HepG2 (cell line): ENCODE results near the gene CYB5D1. TPM values are rescaled to one million over a fixed set of nuclear protein-coding genes. Genes with fewer than 3 reads are reported as not detected.
A peak's percentile ranks its signal among the peaks of the same experiment; 100 is the strongest.

ENCODE experiments used
- CBX5 ChIP-seq: sonication (generic); formaldehyde crosslinking; IDR thresholded peaks from 2 replicates; pipeline ENCODE4 v1.4.0; 2020; ENCODE audit warnings: missing genetic modification reagents, borderline replicate concordance
- DNMT3B ChIP-seq: conservative IDR thresholded peaks from 2 replicates; pipeline ENCODE4 v1.6.1; 2016; ENCODE audit warnings: missing biosample characterization, control low read depth
- MTF1 ChIP-seq: sonication (generic); formaldehyde crosslinking; IDR thresholded peaks from 2 replicates; pipeline ENCODE4 v1.5.0; 2020; ENCODE audit warnings: missing genetic modification reagents
- NR3C1 ChIP-seq: sonication (generic); formaldehyde crosslinking; IDR thresholded peaks from 2 replicates; pipeline ENCODE4 v1.4.0; 2020; ENCODE audit warnings: missing genetic modification reagents
- RFX3 ChIP-seq: IDR thresholded peaks from 2 replicates; pipeline ENCODE4 v1.6.1; 2016; ENCODE audit warnings: missing biosample characterization, missing genetic modification reagents
- SIX4 ChIP-seq: sonication (generic); formaldehyde crosslinking; IDR thresholded peaks from 2 replicates; pipeline ENCODE4 v1.4.0; 2020; ENCODE audit warnings: missing genetic modification reagents
- TBL1XR1 ChIP-seq: fragments of 150-350 bp; IDR thresholded peaks from 2 replicates; pipeline ENCODE4 v1.6.1; 2014; ENCODE audit warnings: borderline replicate concordance, low read length; ENCODE audit not compliant: partially characterized antibody
- TEAD2 ChIP-seq: sonication (generic); formaldehyde crosslinking; IDR thresholded peaks from 2 replicates; pipeline ENCODE4 v1.9.0; 2021; ENCODE audit warnings: missing genetic modification reagents
- ZNF451 ChIP-seq: sonication (generic); formaldehyde crosslinking; IDR thresholded peaks from 2 replicates; pipeline ENCODE4 v1.5.0; 2020; ENCODE audit warnings: mild to moderate bottlenecking, missing genetic modification reagents
- ZNF484 ChIP-seq: sonication (generic); formaldehyde crosslinking; IDR thresholded peaks from 2 replicates; pipeline ENCODE4 v1.5.1; 2020; ENCODE audit warnings: mild to moderate bottlenecking, low read depth, missing genetic modification reagents, borderline replicate concordance
- ZNF629 ChIP-seq: sonication (generic); formaldehyde crosslinking; conservative IDR thresholded peaks from 2 replicates; pipeline ENCODE4 v1.5.0; 2020; ENCODE audit warnings: missing genetic modification reagents
- ZNF747 ChIP-seq: sonication (generic); formaldehyde crosslinking; IDR thresholded peaks from 2 replicates; pipeline ENCODE4 v1.8.1; 2023; ENCODE audit warnings: missing genetic modification reagents, mild to moderate bottlenecking, borderline replicate concordance
- polyA plus RNA-seq, 8 experiments: library from polyadenylated mRNA; depleted of rRNA in 3 of 8; stranded (reverse) in 7 of 8; unstranded in 1 of 8; fragments of >200 nt; fragmentation: Illumina TruSeq in 4 of 8; extraction: Trizol in 4 of 8; gene quantifications; 2 replicates each; pipeline versions ENCODE4 v1.2.1 to v1.2.3, GENCODE V29; 2011 to 2016; ENCODE audit warnings: low read depth in 4 of 8, missing spikeins in 1 of 8, mixed read lengths in 1 of 8; ENCODE audit not compliant: insufficient read depth in 1 of 8
- total RNA-seq, 5 experiments: library from RNA; depleted of rRNA; stranded (reverse); fragments of >200 nt; fragmentation: Illumina TruSeq; extraction: Trizol; gene quantifications; 2 replicates each; pipeline ENCODE4 v1.2.3, GENCODE V29; 2016; ENCODE audit warnings: low read depth in 1 of 5
- TF ChIP-seq, protein P1 (sequence below), 2 experiments: fragments of 450-650 bp in 1 of 2; sonication (generic) in 1 of 2; formaldehyde crosslinking in 1 of 2; IDR thresholded peaks; 2 replicates each; pipeline versions ENCODE4 v1.6.1 to v1.8.0; 2016 to 2022; ENCODE audit warnings: antibody characterized with exemption in 1 of 2, mild to moderate bottlenecking in 1 of 2, missing genetic modification reagents in 1 of 2
- TF ChIP-seq, protein P2 (sequence below): sonication (generic); formaldehyde crosslinking; IDR thresholded peaks from 2 replicates; pipeline ENCODE4 v1.8.0; 2022; ENCODE audit warnings: mild to moderate bottlenecking, missing genetic modification reagents, moderate library complexity
- TF ChIP-seq, protein P3 (sequence below): sonication (generic); formaldehyde crosslinking; IDR thresholded peaks from 2 replicates; pipeline ENCODE4 v1.8.0; 2022; ENCODE audit warnings: missing genetic modification reagents, low read depth, mild to moderate bottlenecking, borderline replicate concordance
- TF ChIP-seq, protein P4 (sequence below): sonication (generic); formaldehyde crosslinking; IDR thresholded peaks from 2 replicates; pipeline ENCODE4 v1.5.1; 2020; ENCODE audit warnings: missing genetic modification reagents, mild to moderate bottlenecking, borderline replicate concordance

CYB5D1 gene
- total and polyA plus RNA-seq, 2 of the 13 experiments (the other 11 are each of a cell fraction or from before 2014, with no cell fraction given) = 8.9 to 17.0 TPM

DNA sequence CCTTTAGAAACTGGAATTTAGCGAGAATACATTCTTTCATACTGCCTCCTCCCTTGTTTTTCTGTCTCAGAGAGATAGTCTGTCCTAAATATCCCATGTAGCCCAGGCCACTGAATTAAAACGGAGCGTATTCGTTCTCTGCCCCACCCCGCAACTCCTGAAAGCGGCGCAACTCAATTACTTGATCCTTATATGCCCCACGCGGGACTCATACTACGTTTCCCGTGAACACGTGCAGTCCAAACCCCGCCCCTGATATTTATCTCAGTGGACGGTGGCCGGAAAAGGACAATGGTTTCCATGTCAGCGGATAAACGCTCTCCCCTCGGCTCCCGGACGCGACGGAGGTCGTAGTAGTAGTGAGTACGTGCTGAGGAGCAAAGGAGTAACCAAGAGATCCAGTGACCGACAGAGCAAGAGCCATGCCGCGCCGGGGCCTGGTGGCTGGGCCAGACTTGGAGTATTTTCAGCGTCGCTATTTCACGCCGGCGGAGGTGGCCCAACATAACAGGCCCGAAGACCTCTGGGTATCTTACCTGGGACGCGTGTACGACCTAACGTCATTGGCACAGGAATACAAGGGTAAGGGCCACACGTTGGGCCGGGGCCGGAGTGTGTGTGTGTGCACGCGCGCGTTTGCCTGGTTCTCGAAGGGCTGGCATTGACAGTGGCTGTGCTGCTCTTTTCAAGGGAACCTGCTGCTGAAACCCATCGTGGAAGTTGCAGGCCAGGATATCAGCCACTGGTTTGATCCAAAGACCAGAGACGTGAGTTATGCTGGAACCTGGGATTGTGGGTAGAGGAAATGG, at the start of gene CYB5D1 (continued):
- TF ChIP-seq, protein P1, sequence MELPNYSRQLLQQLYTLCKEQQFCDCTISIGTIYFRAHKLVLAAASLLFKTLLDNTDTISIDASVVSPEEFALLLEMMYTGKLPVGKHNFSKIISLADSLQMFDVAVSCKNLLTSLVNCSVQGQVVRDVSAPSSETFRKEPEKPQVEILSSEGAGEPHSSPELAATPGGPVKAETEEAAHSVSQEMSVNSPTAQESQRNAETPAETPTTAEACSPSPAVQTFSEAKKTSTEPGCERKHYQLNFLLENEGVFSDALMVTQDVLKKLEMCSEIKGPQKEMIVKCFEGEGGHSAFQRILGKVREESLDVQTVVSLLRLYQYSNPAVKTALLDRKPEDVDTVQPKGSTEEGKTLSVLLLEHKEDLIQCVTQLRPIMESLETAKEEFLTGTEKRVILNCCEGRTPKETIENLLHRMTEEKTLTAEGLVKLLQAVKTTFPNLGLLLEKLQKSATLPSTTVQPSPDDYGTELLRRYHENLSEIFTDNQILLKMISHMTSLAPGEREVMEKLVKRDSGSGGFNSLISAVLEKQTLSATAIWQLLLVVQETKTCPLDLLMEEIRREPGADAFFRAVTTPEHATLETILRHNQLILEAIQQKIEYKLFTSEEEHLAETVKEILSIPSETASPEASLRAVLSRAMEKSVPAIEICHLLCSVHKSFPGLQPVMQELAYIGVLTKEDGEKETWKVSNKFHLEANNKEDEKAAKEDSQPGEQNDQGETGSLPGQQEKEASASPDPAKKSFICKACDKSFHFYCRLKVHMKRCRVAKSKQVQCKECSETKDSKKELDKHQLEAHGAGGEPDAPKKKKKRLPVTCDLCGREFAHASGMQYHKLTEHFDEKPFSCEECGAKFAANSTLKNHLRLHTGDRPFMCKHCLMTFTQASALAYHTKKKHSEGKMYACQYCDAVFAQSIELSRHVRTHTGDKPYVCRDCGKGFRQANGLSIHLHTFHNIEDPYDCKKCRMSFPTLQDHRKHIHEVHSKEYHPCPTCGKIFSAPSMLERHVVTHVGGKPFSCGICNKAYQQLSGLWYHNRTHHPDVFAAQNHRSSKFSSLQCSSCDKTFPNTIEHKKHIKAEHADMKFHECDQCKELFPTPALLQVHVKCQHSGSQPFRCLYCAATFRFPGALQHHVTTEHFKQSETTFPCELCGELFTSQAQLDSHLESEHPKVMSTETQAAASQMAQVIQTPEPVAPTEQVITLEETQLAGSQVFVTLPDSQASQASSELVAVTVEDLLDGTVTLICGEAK (IDR thresholded peaks at IDR 0.05) = no peak
- TF ChIP-seq, protein P1 (CRISPR knock-in tag; IDR thresholded peaks at IDR 0.05) = peak; percentile 37; the same call in 1 of the 2 replicates
- TF ChIP-seq RFX3 (CRISPR knock-in tag) = peak; percentile 83
- no peak for TF ChIP-seq NR3C1 (CRISPR knock-in tag)
- TF ChIP-seq TEAD2 (CRISPR knock-in tag) = no peak
- no peak for TF ChIP-seq TBL1XR1
- TF ChIP-seq ZNF747 = 0 out of 2 replicates have a peak, but pooled peaks have one; percentile 16
- no peak for TF ChIP-seq SIX4
- peak; percentile 5; the same call in 1 of the 2 replicates for TF ChIP-seq CBX5 (CRISPR knock-in tag)
- TF ChIP-seq MTF1 (CRISPR knock-in tag) = no peak
- TF ChIP-seq, protein P2, sequence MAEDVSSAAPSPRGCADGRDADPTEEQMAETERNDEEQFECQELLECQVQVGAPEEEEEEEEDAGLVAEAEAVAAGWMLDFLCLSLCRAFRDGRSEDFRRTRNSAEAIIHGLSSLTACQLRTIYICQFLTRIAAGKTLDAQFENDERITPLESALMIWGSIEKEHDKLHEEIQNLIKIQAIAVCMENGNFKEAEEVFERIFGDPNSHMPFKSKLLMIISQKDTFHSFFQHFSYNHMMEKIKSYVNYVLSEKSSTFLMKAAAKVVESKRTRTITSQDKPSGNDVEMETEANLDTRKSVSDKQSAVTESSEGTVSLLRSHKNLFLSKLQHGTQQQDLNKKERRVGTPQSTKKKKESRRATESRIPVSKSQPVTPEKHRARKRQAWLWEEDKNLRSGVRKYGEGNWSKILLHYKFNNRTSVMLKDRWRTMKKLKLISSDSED (CRISPR knock-in tag) = no peak
- no peak for TF ChIP-seq ZNF484 (CRISPR knock-in tag)
- TF ChIP-seq ZNF629 (CRISPR knock-in tag) = no peak
- TF ChIP-seq, protein P3, sequence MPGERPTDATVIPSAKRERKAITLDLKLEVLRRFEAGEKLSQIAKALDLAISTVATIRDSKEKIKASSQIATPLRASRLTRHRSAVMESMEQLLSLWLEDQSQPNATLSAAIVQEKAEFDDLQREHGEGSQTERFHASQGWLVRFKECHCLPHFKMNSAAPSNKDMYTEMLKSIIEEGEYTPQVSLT (CRISPR knock-in tag) = no peak
- TF ChIP-seq, protein P4, sequence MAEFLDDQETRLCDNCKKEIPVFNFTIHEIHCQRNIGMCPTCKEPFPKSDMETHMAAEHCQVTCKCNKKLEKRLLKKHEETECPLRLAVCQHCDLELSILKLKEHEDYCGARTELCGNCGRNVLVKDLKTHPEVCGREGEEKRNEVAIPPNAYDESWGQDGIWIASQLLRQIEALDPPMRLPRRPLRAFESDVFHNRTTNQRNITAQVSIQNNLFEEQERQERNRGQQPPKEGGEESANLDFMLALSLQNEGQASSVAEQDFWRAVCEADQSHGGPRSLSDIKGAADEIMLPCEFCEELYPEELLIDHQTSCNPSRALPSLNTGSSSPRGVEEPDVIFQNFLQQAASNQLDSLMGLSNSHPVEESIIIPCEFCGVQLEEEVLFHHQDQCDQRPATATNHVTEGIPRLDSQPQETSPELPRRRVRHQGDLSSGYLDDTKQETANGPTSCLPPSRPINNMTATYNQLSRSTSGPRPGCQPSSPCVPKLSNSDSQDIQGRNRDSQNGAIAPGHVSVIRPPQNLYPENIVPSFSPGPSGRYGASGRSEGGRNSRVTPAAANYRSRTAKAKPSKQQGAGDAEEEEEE = no peak
- TF ChIP-seq DNMT3B = 0 out of 2 replicates have a peak, but pooled peaks have one; percentile 23
- peak; percentile 62; the same call in 1 of the 2 replicates for TF ChIP-seq ZNF451 (CRISPR knock-in tag)
